Peyer's patch (tissue), 4 donors: Measurements from ENCODE around the gene PLIN5.

Experiments used
- POLR2A ChIP-seq, 2 donors: fragments of 450-650 bp; IDR thresholded peaks; one replicate each; pipeline ENCODE4 v1.5.1; 2017; ENCODE audit warnings: antibody characterized with exemption in 2 of 2, mild to moderate bottlenecking in 2 of 2, moderate library complexity in 2 of 2
- TF ChIP-seq, protein P1 (sequence below), 6 experiments: fragments of 450-650 bp in 4 of 6; fragments of 200-600 bp in 2 of 6; sonication (generic) in 1 of 6; IDR thresholded peaks; one replicate each; pipeline ENCODE4 v1.5.1; 2017 to 2019; ENCODE audit warnings: antibody characterized with exemption in 6 of 6, mild to moderate bottlenecking in 3 of 6, moderate library complexity in 1 of 6

DNA sequence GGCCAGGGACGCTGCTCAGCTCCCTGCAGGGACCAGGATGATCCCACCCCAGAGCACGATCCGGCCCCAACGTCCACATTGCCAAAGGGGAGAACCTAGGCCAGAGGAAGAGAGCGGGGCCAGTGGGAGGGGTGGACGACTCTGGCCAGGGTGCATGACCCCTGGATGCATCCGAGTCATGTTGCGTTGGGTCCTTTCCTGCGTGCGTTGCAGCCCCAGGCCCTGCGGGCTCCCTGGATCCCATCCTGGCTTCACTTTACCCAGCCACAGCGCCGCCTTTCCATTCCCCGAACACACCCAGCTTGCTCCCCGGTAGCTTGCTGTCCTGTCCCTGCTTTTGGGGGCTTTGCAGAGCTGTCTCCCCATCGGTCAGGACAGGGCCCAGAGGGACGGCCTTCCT, 27.2 kb downstream of the PLIN5 start:
- TF ChIP-seq, protein P1, sequence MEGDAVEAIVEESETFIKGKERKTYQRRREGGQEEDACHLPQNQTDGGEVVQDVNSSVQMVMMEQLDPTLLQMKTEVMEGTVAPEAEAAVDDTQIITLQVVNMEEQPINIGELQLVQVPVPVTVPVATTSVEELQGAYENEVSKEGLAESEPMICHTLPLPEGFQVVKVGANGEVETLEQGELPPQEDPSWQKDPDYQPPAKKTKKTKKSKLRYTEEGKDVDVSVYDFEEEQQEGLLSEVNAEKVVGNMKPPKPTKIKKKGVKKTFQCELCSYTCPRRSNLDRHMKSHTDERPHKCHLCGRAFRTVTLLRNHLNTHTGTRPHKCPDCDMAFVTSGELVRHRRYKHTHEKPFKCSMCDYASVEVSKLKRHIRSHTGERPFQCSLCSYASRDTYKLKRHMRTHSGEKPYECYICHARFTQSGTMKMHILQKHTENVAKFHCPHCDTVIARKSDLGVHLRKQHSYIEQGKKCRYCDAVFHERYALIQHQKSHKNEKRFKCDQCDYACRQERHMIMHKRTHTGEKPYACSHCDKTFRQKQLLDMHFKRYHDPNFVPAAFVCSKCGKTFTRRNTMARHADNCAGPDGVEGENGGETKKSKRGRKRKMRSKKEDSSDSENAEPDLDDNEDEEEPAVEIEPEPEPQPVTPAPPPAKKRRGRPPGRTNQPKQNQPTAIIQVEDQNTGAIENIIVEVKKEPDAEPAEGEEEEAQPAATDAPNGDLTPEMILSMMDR (IDR thresholded peaks at IDR 0.05) = no peak
- TF ChIP-seq POLR2A (IDR thresholded peaks at IDR 0.05) = no peak
